Coronary artery (tissue), 2 donors: ENCODE results near the gene WNK2.
"Not testable (repeated sequence)": the region's sequence is repeated elsewhere in the genome, so short reads cannot be mapped to it uniquely, and the experiment has no call there.

Experiments
- DNase-seq: peaks from one replicate; pipeline ENCODE4 v3.0.0-alpha.2; 2017; ENCODE audit warnings: low spot score
- H3K27ac ChIP-seq, 2 donors: fragments of 200-600 bp; sonication (generic); one replicate each; pipeline ENCODE4 v1.5.1; 2016 to 2019
- H3K4me3 ChIP-seq: fragments of 200-600 bp; sonication (generic); 2 replicates; pipeline ENCODE4 v1.5.1; 2016; ENCODE audit warnings: mild to moderate bottlenecking, moderate library complexity
- CTCF ChIP-seq: fragments of 200-600 bp; sonication (generic); IDR thresholded peaks from one replicate; pipeline ENCODE4 v1.5.1; 2019; ENCODE audit warnings: antibody characterized with exemption

Gene WNK2

GRCh38 chr9:93246111-93246510, 62.2 kb downstream of the WNK2 start:
- H3K4me3 ChIP-seq = no peak overlapping the region
- H3K27ac ChIP-seq = no peak overlapping the region
- no peak for DNase-seq
- no peak for TF ChIP-seq CTCF

GRCh38 chr9:93246526-93246925, 62.6 kb downstream of the WNK2 start:
- Histone ChIP-seq H3K27ac (no peak overlapping the region), H3K4me3 (no peak overlapping the region)
- no peak for DNase-seq
- no peak for TF ChIP-seq CTCF

- TF ChIP-seq CTCF = no peak
- Histone ChIP-seq H3K4me3 (no peak overlapping the region), H3K27ac (no peak overlapping the region)
- DNase-seq = no peak
These were observed 63.3 kb downstream of the WNK2 start for GRCh38 chr9:93247099-93247865.

- Histone ChIP-seq H3K27ac (no peak overlapping the region), H3K4me3 (no peak overlapping the region)
- DNase-seq = no peak
- TF ChIP-seq CTCF = no peak
These were observed 64.0 kb downstream of the WNK2 start for GRCh38 chr9:93247892-93248291.

GRCh38 chr9:93248386-93249040, 64.6 kb downstream of the WNK2 start:
- Histone ChIP-seq H3K27ac (no peak overlapping the region), H3K4me3 (no peak overlapping the region)
- no peak for DNase-seq
- TF ChIP-seq CTCF = no peak

GRCh38 chr9:93250185-93250584, 66.2 kb downstream of the WNK2 start:
- no peak for TF ChIP-seq CTCF
- DNase-seq = no peak
- H3K4me3 ChIP-seq = no peak overlapping the region
- no peak overlapping the region for H3K27ac ChIP-seq

GRCh38 chr9:93251309-93251708, 67.4 kb downstream of the WNK2 start:
- not testable (repeated sequence) for H3K27ac ChIP-seq, DNase-seq, H3K4me3 ChIP-seq
